PC-9 (cell line): ENCODE measurements around the gene SERTAD2. TPM values are rescaled to one million over a fixed set of nuclear protein-coding genes. Genes with fewer than 3 reads are reported as not detected.

Experiments used
- Bru-seq: library from RNA; stranded (reverse); fragments of 400-500 nt; gene quantifications from one replicate; lab custom pipeline; 2021; lab: Mats Ljungman, UMichigan
- BruChase-seq, 2 experiments: library from RNA; stranded (reverse); fragments of 400-500 nt; gene quantifications; one replicate each; lab custom pipeline; 2021; lab: Mats Ljungman, UMichigan
- BruUV-seq: library from RNA; stranded (reverse); fragments of 400-500 nt; replicated peaks from 2 replicates; lab custom pipeline; 2021; lab: Mats Ljungman, UMichigan
- CTCF ChIA-PET: fragments of 300-600 bp; sonication (Branson Sonifier 250); formaldehyde crosslinking; loops from one replicate; lab custom pipeline; 2022; ENCODE audit warnings: antibody characterized with exemption; lab: Charles Lee
- POLR2A ChIA-PET: fragments of 300-600 bp; sonication (Branson Sonifier 250); formaldehyde crosslinking; loops from one replicate; lab custom pipeline; 2022; ENCODE audit warnings: antibody characterized with exemption; ENCODE audit not compliant: unreplicated experiment; lab: Charles Lee
- DNase-seq, 2 experiments: peaks; one replicate each; pipeline versions ENCODE4 v3.0.0 to v3.0.0-alpha.2; 2015 to 2022; ENCODE audit warnings: mixed read lengths in 1 of 2
- H2AFZ ChIP-seq: fragments of 200-600 bp; sonication (generic); 2 replicates; pipeline ENCODE4 v1.8.1; 2017; ENCODE audit warnings: antibody characterized with exemption
- H3F3A ChIP-seq: fragments of 200-600 bp; sonication (generic); 2 replicates; pipeline ENCODE4 v1.8.1; 2017; ENCODE audit warnings: antibody characterized with exemption, mild to moderate bottlenecking, low read depth; ENCODE audit not compliant: insufficient read depth
- H3K27ac ChIP-seq: fragments of 200-600 bp; sonication (generic); 2 replicates; pipeline ENCODE4 v1.6.1; 2016; ENCODE audit warnings: mixed run types
- H3K27me3 ChIP-seq: fragments of 200-600 bp; sonication (generic); 2 replicates; pipeline ENCODE4 v1.6.1; 2016; ENCODE audit warnings: low read depth, mixed run types; ENCODE audit not compliant: insufficient read depth
- H3K36me3 ChIP-seq: fragments of 200-600 bp; sonication (generic); 2 replicates; pipeline ENCODE4 v1.6.1; 2016; ENCODE audit warnings: low read depth, mixed run types
- H3K4me1 ChIP-seq: fragments of 200-600 bp; sonication (generic); replicated peaks from 2 replicates; pipeline ENCODE4 v1.6.1; 2016; ENCODE audit warnings: mixed run types; ENCODE audit not compliant: insufficient read depth
- H3K4me2 ChIP-seq: fragments of 200-600 bp; sonication (generic); 2 replicates; pipeline ENCODE4 v1.6.1; 2017; ENCODE audit warnings: mixed run types
- H3K4me3 ChIP-seq: fragments of 200-600 bp; sonication (generic); 2 replicates; pipeline ENCODE4 v1.6.1; 2016; ENCODE audit warnings: mixed run types
- H3K79me2 ChIP-seq: fragments of 200-600 bp; sonication (generic); 2 replicates; pipeline ENCODE4 v1.6.1; 2017; ENCODE audit warnings: low read depth, mixed run types
- H3K9me2 ChIP-seq: fragments of 200-600 bp; sonication (generic); 2 replicates; pipeline ENCODE4 v1.8.1; 2017; ENCODE audit warnings: mild to moderate bottlenecking; ENCODE audit not compliant: insufficient read depth
- H3K9me3 ChIP-seq: fragments of 200-600 bp; sonication (generic); 2 replicates; pipeline ENCODE4 v1.8.1; 2016; ENCODE audit warnings: low read depth; ENCODE audit not compliant: insufficient read depth
- H4K20me1 ChIP-seq: fragments of 200-600 bp; sonication (generic); 2 replicates; pipeline ENCODE4 v1.8.1; 2017; ENCODE audit not compliant: insufficient read depth
- CTCF ChIP-seq: fragments of 200-600 bp; sonication (generic); conservative IDR thresholded peaks from 2 replicates; pipeline ENCODE4 v1.6.1; 2017; ENCODE audit warnings: mixed run types, antibody characterized with exemption, mild to moderate bottlenecking, moderate library complexity
- EZH2 ChIP-seq: fragments of 200-600 bp; sonication (generic); IDR thresholded peaks from 2 replicates; pipeline ENCODE4 v1.8.0; 2017; ENCODE audit warnings: antibody characterized with exemption, low read depth
- intact Hi-C: fragments of 100-400 bp; cut with micrococcal nuclease; formaldehyde crosslinking; loops from one replicate; pipeline ENCODE4 v1.10.0; 2022; ENCODE audit not compliant: unreplicated experiment
- long read RNA-seq: library from polyadenylated mRNA; stranded (forward); transcript quantifications from one replicate; pipeline ENCODE4 v2.0.0, GENCODE V29; 2022
- total RNA-seq: library from RNA; stranded (reverse); gene quantifications from 2 replicates; pipeline ENCODE4 v1.2.3, GENCODE V29; 2021

The SERTAD2 gene, protein sequence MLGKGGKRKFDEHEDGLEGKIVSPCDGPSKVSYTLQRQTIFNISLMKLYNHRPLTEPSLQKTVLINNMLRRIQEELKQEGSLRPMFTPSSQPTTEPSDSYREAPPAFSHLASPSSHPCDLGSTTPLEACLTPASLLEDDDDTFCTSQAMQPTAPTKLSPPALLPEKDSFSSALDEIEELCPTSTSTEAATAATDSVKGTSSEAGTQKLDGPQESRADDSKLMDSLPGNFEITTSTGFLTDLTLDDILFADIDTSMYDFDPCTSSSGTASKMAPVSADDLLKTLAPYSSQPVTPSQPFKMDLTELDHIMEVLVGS
- 27.3 and 31.4 TPM in 2 replicates for total RNA-seq
- percentile 96 among the genes with signal in this experiment for Bru-seq, nascent RNA
- BruChase-seq, experiment 1, labeled RNA remaining after a 2-hour chase = percentile 97 among the genes with signal in this experiment
- BruChase-seq, experiment 2, labeled RNA remaining after a 6-hour chase = percentile 90 among the genes with signal in this experiment
- long read RNA-seq, full-length matches to known transcripts = 2 of 7 reads
- long read RNA-seq, partial matches to known transcripts = 0 of 7 reads
- long read RNA-seq, other reads (novel, unspliced or antisense) = 5 of 7 reads

GRCh38 chr2:64653109-64654062 lies at the start of gene SERTAD2:
SERTAD2 (minus strand) TSS chr2:64653913; CDS start chr2:64636871, 17,042 bp downstream.
- ChIA-PET CTCF (interaction anchor here (0.7 to 1.5 kb wide), 7 partner anchors 96 to 321 kb away, joined by 3 to 10 read pairs (median 4); no protein-coding TSS in a partner anchor), POLR2A (interaction anchor here (0.5 to 2.7 kb wide), 21 partner anchors 9 to 623 kb away, joined by 3 to 79 read pairs (median 5); no protein-coding TSS in a partner anchor)
- no peaks in the 10 kb centered on the region for H3K36me3 ChIP-seq
- H3K27me3 ChIP-seq = no peaks in the 10 kb centered on the region
- BruUV-seq = no TSS peak
- TF ChIP-seq CTCF (peak; percentile 41; the same call in 1 of the 2 replicates), EZH2 (no peak)
- no peaks in the 10 kb centered on the region for H3K9me2 ChIP-seq
- peak; percentile 70 to 90 for DNase-seq
- 0 out of 2 replicates have a peak, but pooled peaks cover 4% of the 10 kb centered on the region for H4K20me1 ChIP-seq
- peaks cover 39% of the 10 kb centered on the region for H3F3A ChIP-seq
- peak within 1 kb of the TSS; percentile 98 for H3K4me3 ChIP-seq
- H2AFZ ChIP-seq = peak within 1 kb of the TSS; percentile 91
- peaks cover 57% of the 10 kb centered on the region for H3K79me2 ChIP-seq
- intact Hi-C loops = loop anchor here (1.0 to 2.0 kb wide), 5 partner anchors 9 to 178 kb away; partner anchors contain the start of gene AFTPH
- H3K4me1 ChIP-seq = peaks cover 57% of the 10 kb centered on the region
- peak within 1 kb of the TSS; percentile 90 for H3K4me2 ChIP-seq
- no peaks in the 10 kb centered on the region for H3K9me3 ChIP-seq
- peak within 1 kb of the TSS; percentile 87 for H3K27ac ChIP-seq

GRCh38 chr2:64700133-64700809 lies 46.6 kb upstream of the SERTAD2 start:
- H3K4me3 ChIP-seq = no peak overlapping the region
- peaks cover 11% of the 10 kb centered on the region; the same call in 1 of the 2 replicates for H3F3A ChIP-seq
- H4K20me1 ChIP-seq = no peaks in the 10 kb centered on the region
- POLR2A ChIA-PET = interaction anchor here (0.6 kb wide), 1 partner anchor 68 kb away, joined by 10 read pairs; no protein-coding TSS in a partner anchor
- H3K79me2 ChIP-seq = no peaks in the 10 kb centered on the region
- TF ChIP-seq CTCF = no peak
- TF ChIP-seq EZH2 = no peak
- no peaks in the 10 kb centered on the region for H3K27me3 ChIP-seq
- DNase-seq = no peak
- no peaks in the 10 kb centered on the region for H3K36me3 ChIP-seq
- H3K9me2 ChIP-seq = no peaks in the 10 kb centered on the region
- no peaks in the 10 kb centered on the region for H3K9me3 ChIP-seq
- no peak overlapping the region for H3K4me2 ChIP-seq
- H3K4me1 ChIP-seq = peaks cover 10% of the 10 kb centered on the region
- no peak overlapping the region for H3K27ac ChIP-seq
- no TSS peak for BruUV-seq
- intact Hi-C loops = no loop called here
- CTCF ChIA-PET = no interaction called here
- H2AFZ ChIP-seq = no peak overlapping the region
